B cell (primary cell): ENCODE results near the gene VTI1A. TPM values are rescaled to one million over a fixed set of nuclear protein-coding genes. Genes with fewer than 3 reads are reported as not detected.

Experiments used
- ATAC-seq: fragments of 200-7000 bp; cut with Tn5 transposase; one replicate; pipeline ENCODE4 v1.10.0; 2021; ENCODE audit warnings: low read depth, mild to moderate bottlenecking, moderate number of reproducible peaks, moderate library complexity
- CTCF ChIA-PET: fragments of 350-600 bp; sonication (Branson Sonifier 250); formaldehyde crosslinking; loops from one replicate; lab custom pipeline; 2021; ENCODE audit warnings: antibody characterized with exemption, inconsistent platforms; lab: Charles Lee
- POLR2A ChIA-PET: fragments of 350-600 bp; sonication (Branson Sonifier 250); formaldehyde crosslinking; loops from one replicate; lab custom pipeline; 2021; ENCODE audit warnings: antibody characterized with exemption; lab: Charles Lee
- DNase-seq: peaks from one replicate; pipeline ENCODE4 v3.0.0; 2013
- H2AFZ ChIP-seq: 2 replicates; pipeline ENCODE4 v1.6.1; 2012; ENCODE audit warnings: mild to moderate bottlenecking, low read depth, low read length; ENCODE audit not compliant: insufficient read depth, poor library complexity, severe bottlenecking
- H3K27ac ChIP-seq, 2 donors: 1 replicate in 1 of 2; 2 replicates in 1 of 2; pipeline ENCODE4 v1.5.1; 2012 to 2013; ENCODE audit warnings: low read length in 2 of 2, mild to moderate bottlenecking in 2 of 2, moderate library complexity in 1 of 2
- H3K27me3 ChIP-seq, 4 experiments: fragments of 200-600 bp in 1 of 4; sonication (generic) in 1 of 4; replicated peaks in 1 of 4; 1 replicate in 2 of 4; 2 replicates in 2 of 4; pipeline versions ENCODE4 v1.6.1 to v1.7.0; 2013 to 2016; ENCODE audit warnings: low read length in 3 of 4, mild to moderate bottlenecking in 2 of 4, mixed read lengths in 1 of 4, moderate library complexity in 1 of 4; ENCODE audit not compliant: insufficient read depth in 4 of 4, control insufficient read depth in 3 of 4; ENCODE audit errors: control extremely low read depth in 1 of 4
- H3K36me3 ChIP-seq, 2 experiments: replicated peaks in 1 of 2; 1 replicate in 1 of 2; 2 replicates in 1 of 2; pipeline versions ENCODE4 v1.6.1 to v1.7.1; 2013; ENCODE audit warnings: low read length in 1 of 2; ENCODE audit not compliant: insufficient read depth in 2 of 2, control insufficient read depth in 1 of 2; ENCODE audit errors: control extremely low read depth in 1 of 2, extremely low read depth in 1 of 2
- H3K4me1 ChIP-seq, 2 donors: fragments of 200-600 bp in 1 of 2; sonication (generic) in 1 of 2; 1 replicate in 1 of 2; 2 replicates in 1 of 2; pipeline versions ENCODE4 v1.5.1 to v1.6.1; 2013 to 2017; ENCODE audit warnings: low read length in 2 of 2; ENCODE audit not compliant: control insufficient read depth in 2 of 2, insufficient read depth in 2 of 2
- H3K4me2 ChIP-seq: replicated peaks from 2 replicates; pipeline ENCODE3; 2012; ENCODE audit warnings: mild to moderate bottlenecking, low read depth, low read length; ENCODE audit not compliant: poor library complexity, severe bottlenecking
- H3K4me3 ChIP-seq, 5 experiments: fragments of 200-600 bp in 1 of 5; sonication (generic) in 1 of 5; 1 replicate in 3 of 5; 2 replicates in 2 of 5; pipeline versions ENCODE4 v1.5.1 to v1.7.0; 2011 to 2016; ENCODE audit warnings: low read length in 4 of 5, mild to moderate bottlenecking in 4 of 5, low read depth in 2 of 5, control low read depth in 1 of 5, moderate library complexity in 1 of 5; ENCODE audit not compliant: insufficient read depth in 1 of 5; ENCODE audit errors: control extremely low read depth in 1 of 5, extremely low read depth in 1 of 5
- H3K79me2 ChIP-seq: fragments of 200-600 bp; sonication (generic); one replicate; pipeline ENCODE4 v1.6.0; 2016; ENCODE audit warnings: low read length; ENCODE audit not compliant: control insufficient read depth, insufficient read depth
- H3K9ac ChIP-seq: fragments of 200-600 bp; sonication (generic); 2 replicates; pipeline ENCODE4 v1.6.1; 2017; ENCODE audit warnings: mild to moderate bottlenecking, low read length, moderate library complexity
- H3K9me3 ChIP-seq, 3 donors: one replicate each; pipeline versions ENCODE4 v1.6.1 to v1.7.1; 2013; ENCODE audit warnings: low read length in 2 of 3; ENCODE audit not compliant: control insufficient read depth in 2 of 3, insufficient read depth in 1 of 3; ENCODE audit errors: control extremely low read depth in 1 of 3
- H4K20me1 ChIP-seq: 2 replicates; pipeline ENCODE4 v1.6.0; 2012; ENCODE audit warnings: mild to moderate bottlenecking, low read length; ENCODE audit not compliant: insufficient read depth, control insufficient read depth, poor library complexity, severe bottlenecking
- H3K27ac Mint-ChIP-seq: one replicate; pipeline ENCODE4 v1.8.0; 2021; ENCODE audit warnings: mixed read lengths
- H3K27me3 Mint-ChIP-seq: one replicate; pipeline ENCODE4 v1.8.0; 2021; ENCODE audit warnings: mixed read lengths
- H3K4me1 Mint-ChIP-seq: one replicate; pipeline ENCODE4 v1.8.0; 2021; ENCODE audit warnings: mixed read lengths
- H3K4me3 Mint-ChIP-seq: one replicate; pipeline ENCODE4 v1.8.0; 2021; ENCODE audit warnings: mixed read lengths
- H3K9me3 Mint-ChIP-seq: one replicate; pipeline ENCODE4 v1.8.0; 2022; ENCODE audit warnings: mixed read lengths; ENCODE audit not compliant: insufficient read depth
- EZH2 ChIP-seq: IDR thresholded peaks from 2 replicates; pipeline ENCODE4 v1.6.1; 2012; ENCODE audit warnings: borderline replicate concordance, low read depth, mild to moderate bottlenecking, moderate library complexity, low read length; ENCODE audit not compliant: insufficient read depth, poor library complexity, severe bottlenecking
- WGBS: methylation state at CpG from one replicate; pipeline ENCODE4 v1.1.5; 2013; ENCODE audit warnings: missing lambda C conversion rate; ENCODE audit not compliant: insufficient coverage; 5-methylcytosine and 5-hydroxymethylcytosine counted together
- intact Hi-C: fragments of 100-400 bp; cut with micrococcal nuclease; formaldehyde crosslinking; loops from one replicate; pipeline ENCODE4 v1.10.0; 2022
- polyA plus RNA-seq: library from polyadenylated mRNA; depleted of rRNA; stranded (reverse); fragments of >200 nt; gene quantifications from 2 replicates; pipeline ENCODE4 v1.2.3, GENCODE V29; 2012
- total RNA-seq, 2 donors: library from RNA; stranded (reverse); fragments of 120-200 nt in 1 of 2; gene quantifications; 1 replicate in 1 of 2; 2 replicates in 1 of 2; pipeline versions ENCODE4 v1.2.3 to v1.2.4, GENCODE V29; 2013 to 2022
- TF ChIP-seq, protein P1 (sequence below): fragments of 200-600 bp; IDR thresholded peaks from one replicate; pipeline ENCODE4 v1.8.0; 2022; ENCODE audit warnings: antibody characterized with exemption, mild to moderate bottlenecking

VTI1A gene
- total and polyA plus RNA-seq, 2 donors (not counting 1 experiment from before 2014, with no cell fraction given), result 20.0 to 84.1 TPM

DNA sequence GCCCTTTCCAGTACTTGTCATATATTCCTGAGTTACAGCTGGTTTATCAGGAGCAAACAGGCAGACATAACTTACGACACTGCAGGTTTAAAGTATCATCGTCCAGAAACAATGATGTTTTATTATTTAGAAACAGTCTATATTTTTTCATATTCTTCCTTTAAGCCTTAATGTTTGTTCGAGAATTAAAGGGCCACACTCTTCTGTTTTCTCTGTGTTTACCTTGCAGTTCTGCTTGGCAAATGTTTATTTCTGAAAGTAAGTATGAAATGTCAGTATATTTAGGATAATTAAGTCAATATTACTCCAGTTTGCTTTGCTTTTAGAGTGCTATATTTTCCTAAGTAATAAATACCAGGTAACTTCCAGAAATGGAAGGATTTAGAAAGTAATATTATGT, 115.1 kb downstream of the VTI1A start:
- WGBS, result no CpG with 5 or more reads among the region's 3 CpGs
- no peaks in the 10 kb centered on the region for H3K27me3 Mint-ChIP-seq
- no peak overlapping the region for H3K4me3 Mint-ChIP-seq
- Histone ChIP-seq H4K20me1 (no peaks in the 10 kb centered on the region), H3K9ac (no peak overlapping the region), H3K27ac (no peak overlapping the region), H3K4me1 (no peaks in the 10 kb centered on the region), H3K9me3 (no peaks in the 10 kb centered on the region), H3K4me2 (no peak overlapping the region), H3K4me3 (no peak overlapping the region), H3K79me2 (no peaks in the 10 kb centered on the region), H3K27me3 (no peaks in the 10 kb centered on the region), H3K36me3 (peaks cover 0 to 2% of the 10 kb centered on the region in 2 experiments), H2AFZ (no peak overlapping the region)
- no peak overlapping the region for H3K27ac Mint-ChIP-seq
- H3K4me1 Mint-ChIP-seq, result no peaks in the 10 kb centered on the region
- POLR2A ChIA-PET, result no interaction called here
- H3K9me3 Mint-ChIP-seq, result no peaks in the 10 kb centered on the region
- TF ChIP-seq EZH2, result no peak
- TF ChIP-seq, protein P1, sequence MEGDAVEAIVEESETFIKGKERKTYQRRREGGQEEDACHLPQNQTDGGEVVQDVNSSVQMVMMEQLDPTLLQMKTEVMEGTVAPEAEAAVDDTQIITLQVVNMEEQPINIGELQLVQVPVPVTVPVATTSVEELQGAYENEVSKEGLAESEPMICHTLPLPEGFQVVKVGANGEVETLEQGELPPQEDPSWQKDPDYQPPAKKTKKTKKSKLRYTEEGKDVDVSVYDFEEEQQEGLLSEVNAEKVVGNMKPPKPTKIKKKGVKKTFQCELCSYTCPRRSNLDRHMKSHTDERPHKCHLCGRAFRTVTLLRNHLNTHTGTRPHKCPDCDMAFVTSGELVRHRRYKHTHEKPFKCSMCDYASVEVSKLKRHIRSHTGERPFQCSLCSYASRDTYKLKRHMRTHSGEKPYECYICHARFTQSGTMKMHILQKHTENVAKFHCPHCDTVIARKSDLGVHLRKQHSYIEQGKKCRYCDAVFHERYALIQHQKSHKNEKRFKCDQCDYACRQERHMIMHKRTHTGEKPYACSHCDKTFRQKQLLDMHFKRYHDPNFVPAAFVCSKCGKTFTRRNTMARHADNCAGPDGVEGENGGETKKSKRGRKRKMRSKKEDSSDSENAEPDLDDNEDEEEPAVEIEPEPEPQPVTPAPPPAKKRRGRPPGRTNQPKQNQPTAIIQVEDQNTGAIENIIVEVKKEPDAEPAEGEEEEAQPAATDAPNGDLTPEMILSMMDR, result no peak
- CTCF ChIA-PET, result interaction anchor here (1.0 kb wide), 1 partner anchor 253 kb away, joined by 3 read pairs; no protein-coding TSS in a partner anchor
- ATAC-seq, result no peak
- intact Hi-C loops, result no loop called here
- no peak for DNase-seq

DNA sequence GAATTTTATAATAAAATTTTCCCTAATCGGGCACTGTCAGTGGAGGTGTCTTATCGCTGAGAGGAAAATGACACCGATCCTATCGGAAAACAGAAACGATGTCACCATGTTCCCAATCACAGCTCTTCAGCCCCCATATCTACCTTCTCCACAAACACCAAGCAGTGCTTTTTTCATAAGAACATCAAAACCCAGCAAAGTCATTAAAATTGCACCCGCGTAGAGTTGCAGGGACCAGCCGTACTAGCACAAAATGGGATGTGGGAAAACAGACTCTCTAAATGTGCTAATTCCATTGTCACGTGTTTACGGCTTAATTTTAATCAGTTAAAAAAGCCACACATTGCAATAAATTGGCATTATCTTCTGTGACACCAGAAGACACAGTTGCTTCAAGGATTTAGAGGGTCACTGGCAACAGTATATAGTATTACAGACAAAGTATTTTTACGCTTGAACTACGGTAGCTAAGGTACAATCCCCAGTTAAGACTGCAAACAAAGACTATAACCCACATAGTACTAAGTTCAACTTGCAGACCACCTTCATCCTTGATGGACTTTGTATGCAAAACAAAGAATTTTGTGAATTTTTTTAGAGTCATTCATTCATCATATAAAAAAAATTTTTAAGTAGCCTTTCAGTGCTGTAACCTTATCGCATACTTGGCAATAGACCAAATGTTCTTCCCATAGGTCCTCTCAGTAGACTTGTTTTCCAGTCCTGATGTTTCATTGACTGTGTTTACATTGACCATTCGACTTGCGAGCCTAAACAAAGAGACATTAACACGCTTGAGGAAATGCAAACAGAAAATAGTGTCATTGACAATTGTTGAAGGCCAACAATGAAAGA, 116.0 kb downstream of the VTI1A start:
- Mint-ChIP-seq H3K4me1 (no peaks in the 10 kb centered on the region), H3K4me3 (no peak overlapping the region), H3K27ac (no peak overlapping the region), H3K27me3 (no peaks in the 10 kb centered on the region), H3K9me3 (no peaks in the 10 kb centered on the region)
- Histone ChIP-seq H3K79me2 (no peaks in the 10 kb centered on the region), H2AFZ (no peak overlapping the region), H3K9ac (no peak overlapping the region), H3K4me1 (no peaks in the 10 kb centered on the region), H3K27ac (no peak overlapping the region), H3K4me2 (no peak overlapping the region), H4K20me1 (no peaks in the 10 kb centered on the region), H3K36me3 (peaks cover 0 to 2% of the 10 kb centered on the region in 2 experiments), H3K4me3 (no peak overlapping the region), H3K27me3 (no peaks in the 10 kb centered on the region), H3K9me3 (no peaks in the 10 kb centered on the region)
- WGBS, result 94% methylated on average over 11 of the region's 16 CpGs
- ChIA-PET CTCF (interaction anchor here (1.0 kb wide), 1 partner anchor 253 kb away, joined by 3 read pairs; no protein-coding TSS in a partner anchor), POLR2A (no interaction called here)
- DNase-seq (no peak), ATAC-seq (no peak)
- TF ChIP-seq, protein P1, result no peak
- no peak for TF ChIP-seq EZH2
- intact Hi-C loops, result no loop called here
